H1 (cell line): Measurements from ENCODE around the gene PIF1.
"Not testable (repeated sequence)": the region's sequence is repeated elsewhere in the genome, so short reads cannot be mapped to it uniquely, and the experiment has no call there.

Experiments
- CTCF ChIP-seq, 3 experiments: IDR thresholded peaks; 1 replicate in 2 of 3; 2 replicates in 1 of 3; pipeline versions ENCODE4 v1.5.1 to v1.6.1; 2011; ENCODE audit warnings: low read length in 3 of 3, mild to moderate bottlenecking in 3 of 3, inconsistent platforms in 2 of 3, low read depth in 1 of 3, moderate library complexity in 1 of 3; ENCODE audit not compliant: insufficient read depth in 1 of 3; ENCODE audit errors: control extremely low read depth in 1 of 3
- SP2 ChIP-seq: IDR thresholded peaks from 2 replicates; pipeline ENCODE4 v1.6.1; 2012; ENCODE audit warnings: mild to moderate bottlenecking, low read length, inconsistent platforms

GRCh38 chr15:64798905-64799304 is 26.5 kb downstream of the PIF1 start:
- not testable (repeated sequence) for TF ChIP-seq SP2; CTCF (IDR thresholded peaks at IDR 0.05; ENCODE audit: control extremely low read depth in 1 of 3, insufficient read depth in 1 of 3, low read depth in 1 of 3, low read length in 3 of 3)
